Common myeloid progenitor, CD34-positive (primary cell): ENCODE data around the gene FRMD4A.

Experiments used
- CTCF ChIA-PET: fragments of 350-600 bp; sonication (Branson Sonifier 250); formaldehyde crosslinking; loops from one replicate; lab custom pipeline; 2021; ENCODE audit warnings: antibody characterized with exemption; lab: Charles Lee
- POLR2A ChIA-PET: fragments of 350-600 bp; sonication (Branson Sonifier 250); formaldehyde crosslinking; loops from one replicate; lab custom pipeline; 2021; ENCODE audit warnings: antibody characterized with exemption; lab: Charles Lee
- DNase-seq, 3 donors: peaks; one replicate each; pipeline versions ENCODE4 v3.0.0 to v3.0.0-alpha.2; 2013
- H3K27ac ChIP-seq, 2 experiments: 1 replicate in 1 of 2; 2 replicates in 1 of 2; pipeline ENCODE4 v1.7.0; 2013; ENCODE audit warnings: inconsistent platforms in 2 of 2, low read length in 2 of 2, mild to moderate bottlenecking in 2 of 2, low read depth in 1 of 2, moderate library complexity in 1 of 2; ENCODE audit not compliant: severe bottlenecking in 2 of 2, insufficient read depth in 1 of 2, poor library complexity in 1 of 2
- H3K27me3 ChIP-seq, 5 experiments: replicated peaks in 2 of 5; 1 replicate in 3 of 5; 2 replicates in 2 of 5; pipeline versions ENCODE4 v1.6.1 to v1.7.0; 2013; ENCODE audit warnings: low read length in 4 of 5, mild to moderate bottlenecking in 2 of 5, moderate library complexity in 2 of 5, inconsistent platforms in 1 of 5; ENCODE audit not compliant: insufficient read depth in 5 of 5, control insufficient read depth in 4 of 5
- H3K36me3 ChIP-seq, 4 experiments: 1 replicate in 2 of 4; 2 replicates in 2 of 4; pipeline versions ENCODE4 v1.6.1 to v1.7.0; 2013; ENCODE audit warnings: low read length in 3 of 4, control low read depth in 1 of 4, mild to moderate bottlenecking in 1 of 4; ENCODE audit not compliant: control insufficient read depth in 4 of 4, insufficient read depth in 4 of 4
- H3K4me1 ChIP-seq, 4 experiments: 1 replicate in 3 of 4; 2 replicates in 1 of 4; pipeline versions ENCODE4 v1.6.1 to v1.7.1; 2013; ENCODE audit warnings: low read length in 3 of 4, mild to moderate bottlenecking in 3 of 4, control low read depth in 1 of 4, inconsistent platforms in 1 of 4, moderate library complexity in 1 of 4; ENCODE audit not compliant: control insufficient read depth in 4 of 4, insufficient read depth in 4 of 4; ENCODE audit errors: control extremely low read depth in 1 of 4
- H3K4me3 ChIP-seq, 7 experiments: 1 replicate in 4 of 7; 2 replicates in 3 of 7; pipeline versions ENCODE4 v1.5.1 to v1.7.0; 2013; ENCODE audit warnings: mild to moderate bottlenecking in 7 of 7, low read length in 6 of 7, moderate library complexity in 6 of 7, inconsistent platforms in 2 of 7, low read depth in 2 of 7, control low read depth in 1 of 7; ENCODE audit not compliant: insufficient read depth in 4 of 7, control insufficient read depth in 1 of 7; ENCODE audit errors: extremely low read depth in 1 of 7
- H3K9me3 ChIP-seq, 5 experiments: 1 replicate in 4 of 5; 2 replicates in 1 of 5; pipeline versions ENCODE4 v1.6.1 to v1.7.1; 2013; ENCODE audit warnings: low read length in 4 of 5, mild to moderate bottlenecking in 2 of 5, inconsistent platforms in 1 of 5, low read depth in 1 of 5, moderate library complexity in 1 of 5; ENCODE audit not compliant: control insufficient read depth in 4 of 5, insufficient read depth in 2 of 5; ENCODE audit errors: control extremely low read depth in 1 of 5
- WGBS: methylation state at CpG from one replicate; pipeline ENCODE4 v1.1.5; 2013; ENCODE audit not compliant: insufficient coverage; 5-methylcytosine and 5-hydroxymethylcytosine counted together

FRMD4A gene

DNA sequence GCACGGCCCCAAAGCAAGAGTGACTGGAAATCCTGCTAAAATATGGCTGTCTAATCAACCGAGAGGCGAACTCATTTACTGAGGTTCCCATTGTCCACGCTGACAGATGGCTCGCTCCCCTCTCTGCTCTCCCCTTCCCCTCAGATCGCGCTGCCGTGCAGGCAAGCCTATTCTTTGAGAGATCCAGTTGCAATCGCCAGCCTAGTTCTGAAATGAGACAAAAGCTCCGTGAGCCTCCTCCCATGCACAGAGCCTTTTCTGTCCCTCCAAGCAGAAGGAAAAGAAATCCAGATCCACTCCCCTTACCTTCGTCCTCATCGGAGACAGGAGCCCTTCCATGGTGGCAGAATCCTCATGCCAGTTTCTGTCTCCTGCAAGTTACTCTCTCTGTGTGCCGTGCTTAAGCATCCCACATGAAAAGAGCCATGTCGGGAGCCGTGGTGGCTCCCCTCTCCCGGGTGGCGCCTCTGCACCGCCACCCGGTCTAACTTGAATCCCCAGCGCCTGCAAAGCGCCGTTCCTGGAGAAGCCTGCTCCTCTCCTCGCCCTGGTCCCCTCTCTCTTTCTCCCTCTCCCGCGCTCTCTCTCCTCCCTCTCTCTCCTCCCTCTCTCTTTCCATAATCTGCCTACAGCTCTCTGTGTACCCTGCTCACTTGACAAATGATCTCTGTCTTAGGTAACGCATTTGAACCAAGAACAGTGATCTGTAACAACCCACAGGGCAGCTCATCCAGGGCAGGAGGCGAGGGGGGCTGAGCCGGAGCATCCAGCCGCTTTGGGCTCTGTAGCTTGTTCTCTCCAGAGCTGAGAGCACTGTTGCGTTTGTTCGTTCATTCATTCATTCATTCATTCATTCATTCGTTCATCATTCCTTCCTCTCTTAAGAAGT is 156.8 kb downstream of the FRMD4A start:
- H3K36me3 ChIP-seq = no peaks in the 10 kb centered on the region
- peaks cover 0 to 13% (median 8%) of the 10 kb centered on the region in 4 experiments for H3K4me1 ChIP-seq
- peak in 2 of 3 donors; percentile 2 to 48 for DNase-seq
- H3K9me3 ChIP-seq = no peaks in the 10 kb centered on the region
- peak overlapping the region in 6 of 7 experiments; percentile 16 to 75 (median 57) for H3K4me3 ChIP-seq
- no peak overlapping the region for H3K27ac ChIP-seq
- POLR2A ChIA-PET = no interaction called here
- CTCF ChIA-PET = interaction anchor here (1.0 to 1.5 kb wide), 2 partner anchors 22 to 42 kb away, joined by 3 read pairs; no protein-coding TSS in a partner anchor
- WGBS = 6% methylated on average over 31 of the region's 32 CpGs
- H3K27me3 ChIP-seq = peaks cover 7 to 63% (median 22%) of the 10 kb centered on the region in 5 experiments

GRCh38 chr10:14173391-14173705 is 157.4 kb downstream of the FRMD4A start:
- POLR2A ChIA-PET = no interaction called here
- Histone ChIP-seq H3K27ac (no peak overlapping the region), H3K36me3 (no peaks in the 10 kb centered on the region), H3K4me3 (peak overlapping the region in 5 of 7 experiments; percentile 44 to 75 (median 58)), H3K9me3 (no peaks in the 10 kb centered on the region), H3K27me3 (peaks cover 7 to 65% (median 22%) of the 10 kb centered on the region in 5 experiments), H3K4me1 (peaks cover 0 to 13% (median 8%) of the 10 kb centered on the region in 4 experiments)
- peak in 1 of 3 donors; percentile 37 for DNase-seq
- WGBS = 7% methylated on average over 5 of the region's 6 CpGs
- CTCF ChIA-PET = interaction anchor here (1.5 kb wide), 1 partner anchor 23 kb away, joined by 3 read pairs; no protein-coding TSS in a partner anchor

- Histone ChIP-seq H3K9me3 (no peaks in the 10 kb centered on the region), H3K27ac (no peak overlapping the region), H3K4me3 (no peak overlapping the region), H3K27me3 (peaks cover 7 to 72% (median 25%) of the 10 kb centered on the region in 5 experiments), H3K4me1 (peaks cover 0 to 13% (median 8%) of the 10 kb centered on the region in 4 experiments), H3K36me3 (no peaks in the 10 kb centered on the region)
- no peak for DNase-seq
- 91% methylated on average over 13 of the region's 13 CpGs for WGBS
- ChIA-PET POLR2A (no interaction called here), CTCF (interaction anchor here (0.6 kb wide), 1 partner anchor 581 kb away, joined by 5 read pairs; no protein-coding TSS in a partner anchor)
These were observed 158.3 kb downstream of the FRMD4A start for GRCh38 chr10:14172336-14172950.

GRCh38 chr10:14171336-14171735 is 159.4 kb downstream of the FRMD4A start:
- 80% methylated on average over 1 of the region's 1 CpG for WGBS
- Histone ChIP-seq H3K4me3 (no peak overlapping the region), H3K4me1 (peaks cover 0 to 13% (median 8%) of the 10 kb centered on the region in 4 experiments), H3K9me3 (no peaks in the 10 kb centered on the region), H3K27ac (no peak overlapping the region), H3K27me3 (peaks cover 7 to 67% (median 25%) of the 10 kb centered on the region in 5 experiments), H3K36me3 (no peaks in the 10 kb centered on the region)
- POLR2A ChIA-PET = no interaction called here
- DNase-seq = no peak
- CTCF ChIA-PET = no interaction called here

DNA sequence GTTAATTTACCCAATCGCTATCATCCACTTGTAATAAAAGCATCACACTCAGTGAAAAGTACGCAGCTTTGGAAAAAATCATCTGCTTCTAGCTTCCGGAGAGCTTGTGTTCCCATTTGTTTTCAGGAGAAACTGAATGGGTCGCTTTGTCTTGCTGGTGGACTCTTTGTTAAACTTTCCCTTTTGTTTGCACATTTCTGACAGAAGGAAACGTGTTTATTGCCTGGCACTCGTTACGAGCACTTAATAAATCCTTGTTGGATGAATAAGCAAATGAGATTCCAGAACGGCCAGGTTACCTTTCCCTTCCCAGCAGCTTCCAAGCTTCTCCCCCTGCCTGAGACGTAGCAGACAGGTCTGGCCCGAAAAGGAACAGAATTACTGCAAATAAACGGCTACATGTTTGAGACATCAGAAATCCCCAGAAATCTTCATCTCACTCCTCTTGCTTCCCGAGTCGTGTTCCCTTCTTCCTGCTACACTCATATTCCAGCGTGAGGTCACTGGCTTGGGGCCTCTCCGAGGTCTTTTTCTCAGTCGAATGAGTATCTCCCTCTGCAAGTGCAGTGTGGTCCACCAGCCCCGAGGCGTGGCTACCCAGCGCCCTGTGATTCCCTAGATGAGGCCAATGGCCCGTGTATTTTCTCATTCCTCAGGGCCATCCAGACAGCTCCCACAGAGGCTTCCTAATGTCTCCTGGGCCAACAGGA is 167.2 kb downstream of the FRMD4A start:
- POLR2A ChIA-PET = no interaction called here
- DNase-seq = no peak
- no peaks in the 10 kb centered on the region for H3K36me3 ChIP-seq
- CTCF ChIA-PET = no interaction called here
- WGBS = 90% methylated on average over 19 of the region's 20 CpGs
- no peak overlapping the region for H3K4me3 ChIP-seq
- peaks cover 0 to 2% (median 0%) of the 10 kb centered on the region in 5 experiments for H3K9me3 ChIP-seq
- H3K27me3 ChIP-seq = peaks cover 0 to 22% (median 5%) of the 10 kb centered on the region in 5 experiments
- no peak overlapping the region for H3K27ac ChIP-seq
- H3K4me1 ChIP-seq = no peaks in the 10 kb centered on the region

DNA sequence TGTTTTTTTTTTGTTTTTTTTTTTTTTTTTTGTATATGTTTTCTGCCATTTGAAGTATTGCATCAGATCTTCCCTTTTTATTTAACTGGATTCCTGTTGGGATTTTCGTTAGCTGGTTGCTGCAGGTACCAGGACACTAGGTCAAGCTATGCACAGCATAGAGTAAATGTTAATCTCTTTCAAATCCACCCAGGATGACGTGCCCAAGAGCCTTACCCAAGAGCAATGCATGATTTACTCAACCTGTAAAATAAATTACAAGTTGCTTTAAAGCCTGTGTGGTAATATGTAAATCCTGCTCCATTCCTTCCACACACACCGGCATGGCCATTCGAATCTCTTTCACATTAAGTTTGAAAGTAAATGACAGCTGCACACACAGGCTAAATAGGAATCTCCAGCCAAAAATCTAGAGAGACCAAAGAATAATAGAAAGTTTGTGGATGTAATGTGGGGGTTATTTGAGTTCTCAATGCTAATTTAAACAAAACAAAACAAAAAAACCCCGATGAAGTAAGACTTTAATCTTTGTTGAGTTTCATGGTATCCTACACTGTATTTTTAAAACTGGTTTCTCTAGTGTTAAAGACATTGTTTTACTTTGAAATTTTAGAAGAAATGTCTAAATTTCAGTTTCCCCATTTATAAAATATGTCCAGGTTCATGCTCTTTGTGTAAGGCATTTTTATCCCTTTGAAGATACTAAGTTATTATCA is 167.9 kb downstream of the FRMD4A start:
- Histone ChIP-seq H3K4me1 (no peaks in the 10 kb centered on the region), H3K4me3 (no peak overlapping the region), H3K27me3 (peaks cover 0 to 20% (median 5%) of the 10 kb centered on the region in 5 experiments), H3K27ac (no peak overlapping the region), H3K36me3 (no peaks in the 10 kb centered on the region), H3K9me3 (peaks cover 0 to 2% (median 0%) of the 10 kb centered on the region in 5 experiments)
- POLR2A ChIA-PET = no interaction called here
- WGBS = 100% methylated on average over 1 of the region's 5 CpGs
- CTCF ChIA-PET = interaction anchor here (0.6 kb wide), 1 partner anchor 266 kb away, joined by 3 read pairs; no protein-coding TSS in a partner anchor
- DNase-seq = no peak
